HCT116 (cell line): ENCODE data around the gene BSX. TPM values are rescaled to one million over a fixed set of nuclear protein-coding genes. Genes with fewer than 3 reads are reported as not detected.

Experiments
- ATAC-seq: fragments of 200-7000 bp; cut with Tn5 transposase; 2 replicates; pipeline ENCODE4 v1.9.1; 2020; ENCODE audit warnings: mild to moderate bottlenecking, moderate library complexity
- BruUV-seq: library from RNA; stranded (reverse); fragments of 400-500 nt; replicated peaks from 2 replicates; lab custom pipeline; 2021; lab: Mats Ljungman, UMichigan
- CTCF ChIA-PET: fragments of 300-600 bp; sonication (Branson Sonifier 250); formaldehyde crosslinking; loops from one replicate; lab custom pipeline; 2021; ENCODE audit warnings: antibody characterized with exemption; lab: Charles Lee
- POLR2A ChIA-PET: fragments of 300-600, 350-600 bp; sonication (Branson Sonifier 250); formaldehyde crosslinking; loops from one replicate; lab custom pipeline; 2021; ENCODE audit warnings: antibody characterized with exemption; lab: Charles Lee
- RAD21 ChIA-PET, 2 experiments: fragments of 300-600 bp; sonication (Branson Sonifier 250); formaldehyde crosslinking; loops; one replicate each; lab custom pipeline; 2023; ENCODE audit warnings: low total read pairs in 2 of 2; ENCODE audit not compliant: uncharacterized antibody in 2 of 2, unreplicated experiment in 2 of 2, low non-redundant PET in 1 of 2; lab: Charles Lee
- DNase-seq: peaks from one replicate; pipeline ENCODE4 v3.0.0-alpha.2; 2010; ENCODE audit warnings: low read depth, low spot score
- H2AFZ ChIP-seq: fragments of 200-600 bp; shearing (Covaris generic), sonication (generic); 2 replicates; pipeline ENCODE4 v1.6.1; 2017; ENCODE audit warnings: low read depth, mixed run types, mixed read lengths, antibody characterized with exemption, low read length; ENCODE audit not compliant: poor library complexity, severe bottlenecking
- H3K27ac ChIP-seq: 2 replicates; pipeline ENCODE4 v1.5.1; 2012; ENCODE audit warnings: low read depth, low read length
- H3K27me3 ChIP-seq: fragments of 200-600 bp; sonication (generic); 2 replicates; pipeline ENCODE4 v1.6.1; 2016; ENCODE audit warnings: mixed run types, low read length, mixed read lengths; ENCODE audit not compliant: insufficient read depth
- H3K36me3 ChIP-seq, 2 experiments: fragments of 200-500 bp in 1 of 2; fragments of 200-600 bp in 1 of 2; sonication (Bioruptor generic) in 1 of 2; sonication (generic) in 1 of 2; 2 replicates each; pipeline versions ENCODE4 v1.5.1 to v1.6.1; 2014 to 2016; ENCODE audit warnings: low read length in 2 of 2, inconsistent platforms in 1 of 2, mixed read lengths in 1 of 2, mixed run types in 1 of 2; ENCODE audit not compliant: insufficient read depth in 2 of 2, control insufficient read depth in 1 of 2
- H3K4me1 ChIP-seq, 2 experiments: fragments of 200-600 bp in 1 of 2; sonication (generic) in 1 of 2; 2 replicates each; pipeline versions ENCODE4 v1.5.1 to v1.6.1; 2012 to 2017; ENCODE audit warnings: low read length in 2 of 2, inconsistent platforms in 1 of 2, mild to moderate bottlenecking in 1 of 2, mixed read lengths in 1 of 2, mixed run types in 1 of 2, moderate library complexity in 1 of 2; ENCODE audit not compliant: insufficient read depth in 2 of 2, control insufficient read depth in 1 of 2
- H3K4me2 ChIP-seq: fragments of 200-600 bp; sonication (generic); 2 replicates; pipeline ENCODE4 v1.6.1; 2017; ENCODE audit warnings: mixed run types, low read length, mixed read lengths
- H3K4me3 ChIP-seq, 2 experiments: fragments of 200-600 bp in 1 of 2; sonication (generic) in 1 of 2; replicated peaks in 1 of 2; 2 replicates each; pipeline ENCODE4 v1.5.1; 2011 to 2016; ENCODE audit warnings: low read length in 2 of 2, control low read depth in 1 of 2, low read depth in 1 of 2, mild to moderate bottlenecking in 1 of 2, mixed read lengths in 1 of 2, mixed run types in 1 of 2
- H3K79me2 ChIP-seq: fragments of 200-600 bp; sonication (generic); 2 replicates; pipeline ENCODE4 v1.6.1; 2017; ENCODE audit warnings: mild to moderate bottlenecking, mixed run types, low read length, moderate library complexity, mixed read lengths; ENCODE audit not compliant: insufficient read depth
- H3K9ac ChIP-seq: fragments of 200-600 bp; sonication (generic); 2 replicates; pipeline ENCODE4 v1.6.1; 2016; ENCODE audit warnings: low read length, mixed read lengths
- H3K9me2 ChIP-seq: fragments of 200-600 bp; sonication (generic), shearing (Covaris generic); 2 replicates; pipeline ENCODE4 v1.6.1; 2017; ENCODE audit warnings: mixed run types, mild to moderate bottlenecking, moderate library complexity; ENCODE audit not compliant: insufficient read depth
- H3K9me3 ChIP-seq, 2 experiments: fragments of 200-500 bp in 1 of 2; fragments of 200-600 bp in 1 of 2; sonication (Bioruptor generic) in 1 of 2; sonication (generic) in 1 of 2; 2 replicates each; pipeline ENCODE4 v1.6.1; 2014 to 2017; ENCODE audit warnings: low read length in 2 of 2, mixed read lengths in 2 of 2, inconsistent platforms in 1 of 2, low read depth in 1 of 2, mild to moderate bottlenecking in 1 of 2, mixed run types in 1 of 2, moderate library complexity in 1 of 2; ENCODE audit not compliant: control insufficient read depth in 1 of 2, insufficient read depth in 1 of 2
- H4K20me1 ChIP-seq: fragments of 200-600 bp; sonication (generic), shearing (Covaris generic); 2 replicates; pipeline ENCODE4 v1.6.1; 2017; ENCODE audit warnings: mixed run types, mild to moderate bottlenecking, moderate library complexity; ENCODE audit not compliant: insufficient read depth
- CBX3 ChIP-seq: IDR thresholded peaks from 2 replicates; pipeline ENCODE4 v1.6.1; 2012; ENCODE audit warnings: low read depth
- CEBPB ChIP-seq: IDR thresholded peaks from 2 replicates; pipeline ENCODE4 v1.6.1; 2012; ENCODE audit warnings: low read depth
- ELF1 ChIP-seq: IDR thresholded peaks from 2 replicates; pipeline ENCODE4 v1.6.1; 2012; ENCODE audit warnings: low read depth, borderline replicate concordance
- EZH2 ChIP-seq: fragments of 200-600 bp; sonication (generic); IDR thresholded peaks from 2 replicates; pipeline ENCODE4 v1.6.1; 2017; ENCODE audit warnings: antibody characterized with exemption, mixed run types
- EZH2phosphoT487 ChIP-seq: fragments of 200-600 bp; IDR thresholded peaks from 2 replicates; pipeline ENCODE4 v1.6.1; 2018; ENCODE audit warnings: antibody characterized with exemption, borderline replicate concordance
- FOSL1 ChIP-seq: IDR thresholded peaks from 2 replicates; pipeline ENCODE4 v1.6.1; 2012; ENCODE audit warnings: low read depth
- JUND ChIP-seq: IDR thresholded peaks from 2 replicates; pipeline ENCODE4 v1.6.1; 2012
- YY1 ChIP-seq: IDR thresholded peaks from 2 replicates; pipeline ENCODE4 v1.6.1; 2011; ENCODE audit warnings: low read length, low read depth, moderate library complexity, mild to moderate bottlenecking; ENCODE audit not compliant: insufficient replicate concordance; ENCODE audit errors: extremely low read depth
- ZFX ChIP-seq: fragments of 450-650 bp; IDR thresholded peaks from 2 replicates; pipeline ENCODE4 v1.6.1; 2017
- intact Hi-C: fragments of 100-400 bp; cut with micrococcal nuclease; formaldehyde crosslinking; loops from 2 replicates; pipeline ENCODE4 v1.10.0; 2022
- total RNA-seq: library from RNA; stranded (reverse); gene quantifications from one replicate; pipeline ENCODE4 v1.2.1, GENCODE V29; 2021; ENCODE audit not compliant: unreplicated experiment
- TF ChIP-seq, protein P1 (sequence below): IDR thresholded peaks from 2 replicates; pipeline ENCODE4 v1.6.1; 2012
- TF ChIP-seq, protein P2 (sequence below): IDR thresholded peaks from 2 replicates; pipeline ENCODE4 v1.6.1; 2011; ENCODE audit warnings: mild to moderate bottlenecking, low read length, moderate library complexity; ENCODE audit not compliant: insufficient replicate concordance; ENCODE audit errors: extremely low read depth
- TF ChIP-seq, protein P3 (sequence below): IDR thresholded peaks from 2 replicates; pipeline ENCODE4 v1.6.1; 2012; ENCODE audit warnings: low read depth

BSX gene
- total RNA-seq, 1 experiment from 2014 or later, result not detected

DNA sequence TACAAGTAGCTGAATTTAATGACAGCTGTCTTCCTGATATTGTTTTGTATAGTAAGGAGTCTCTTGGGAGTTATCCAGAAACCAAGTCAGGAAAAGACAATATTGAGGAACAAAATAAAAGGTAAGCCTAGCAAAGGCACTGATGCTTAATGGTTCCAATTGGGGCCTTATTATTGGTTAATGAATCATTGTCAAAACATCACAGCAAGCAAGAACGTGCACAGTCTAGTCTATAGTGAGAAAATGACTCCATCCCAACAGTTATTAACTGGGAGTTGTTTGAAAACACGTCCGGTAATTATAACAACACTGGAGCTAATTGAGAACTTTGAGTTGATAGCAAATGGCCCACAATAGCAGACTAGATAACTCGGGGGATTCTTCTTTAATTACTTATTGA is 17.7 kb downstream of the BSX start:
- TF ChIP-seq, protein P1, sequence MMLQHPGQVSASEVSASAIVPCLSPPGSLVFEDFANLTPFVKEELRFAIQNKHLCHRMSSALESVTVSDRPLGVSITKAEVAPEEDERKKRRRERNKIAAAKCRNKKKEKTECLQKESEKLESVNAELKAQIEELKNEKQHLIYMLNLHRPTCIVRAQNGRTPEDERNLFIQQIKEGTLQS, result no peak
- no peak for TF ChIP-seq FOSL1
- TF ChIP-seq CEBPB, result no peak
- no peak for TF ChIP-seq JUND
- TF ChIP-seq CBX3, result no peak
- TF ChIP-seq EZH2phosphoT487, result no peak
- TF ChIP-seq, protein P2, sequence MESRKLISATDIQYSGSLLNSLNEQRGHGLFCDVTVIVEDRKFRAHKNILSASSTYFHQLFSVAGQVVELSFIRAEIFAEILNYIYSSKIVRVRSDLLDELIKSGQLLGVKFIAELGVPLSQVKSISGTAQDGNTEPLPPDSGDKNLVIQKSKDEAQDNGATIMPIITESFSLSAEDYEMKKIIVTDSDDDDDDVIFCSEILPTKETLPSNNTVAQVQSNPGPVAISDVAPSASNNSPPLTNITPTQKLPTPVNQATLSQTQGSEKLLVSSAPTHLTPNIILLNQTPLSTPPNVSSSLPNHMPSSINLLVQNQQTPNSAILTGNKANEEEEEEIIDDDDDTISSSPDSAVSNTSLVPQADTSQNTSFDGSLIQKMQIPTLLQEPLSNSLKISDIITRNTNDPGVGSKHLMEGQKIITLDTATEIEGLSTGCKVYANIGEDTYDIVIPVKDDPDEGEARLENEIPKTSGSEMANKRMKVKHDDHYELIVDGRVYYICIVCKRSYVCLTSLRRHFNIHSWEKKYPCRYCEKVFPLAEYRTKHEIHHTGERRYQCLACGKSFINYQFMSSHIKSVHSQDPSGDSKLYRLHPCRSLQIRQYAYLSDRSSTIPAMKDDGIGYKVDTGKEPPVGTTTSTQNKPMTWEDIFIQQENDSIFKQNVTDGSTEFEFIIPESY, result no peak
- TF ChIP-seq ZFX, result no peak
- TF ChIP-seq EZH2, result no peak
- no peak for TF ChIP-seq YY1
- TF ChIP-seq ELF1, result no peak
- TF ChIP-seq, protein P3, sequence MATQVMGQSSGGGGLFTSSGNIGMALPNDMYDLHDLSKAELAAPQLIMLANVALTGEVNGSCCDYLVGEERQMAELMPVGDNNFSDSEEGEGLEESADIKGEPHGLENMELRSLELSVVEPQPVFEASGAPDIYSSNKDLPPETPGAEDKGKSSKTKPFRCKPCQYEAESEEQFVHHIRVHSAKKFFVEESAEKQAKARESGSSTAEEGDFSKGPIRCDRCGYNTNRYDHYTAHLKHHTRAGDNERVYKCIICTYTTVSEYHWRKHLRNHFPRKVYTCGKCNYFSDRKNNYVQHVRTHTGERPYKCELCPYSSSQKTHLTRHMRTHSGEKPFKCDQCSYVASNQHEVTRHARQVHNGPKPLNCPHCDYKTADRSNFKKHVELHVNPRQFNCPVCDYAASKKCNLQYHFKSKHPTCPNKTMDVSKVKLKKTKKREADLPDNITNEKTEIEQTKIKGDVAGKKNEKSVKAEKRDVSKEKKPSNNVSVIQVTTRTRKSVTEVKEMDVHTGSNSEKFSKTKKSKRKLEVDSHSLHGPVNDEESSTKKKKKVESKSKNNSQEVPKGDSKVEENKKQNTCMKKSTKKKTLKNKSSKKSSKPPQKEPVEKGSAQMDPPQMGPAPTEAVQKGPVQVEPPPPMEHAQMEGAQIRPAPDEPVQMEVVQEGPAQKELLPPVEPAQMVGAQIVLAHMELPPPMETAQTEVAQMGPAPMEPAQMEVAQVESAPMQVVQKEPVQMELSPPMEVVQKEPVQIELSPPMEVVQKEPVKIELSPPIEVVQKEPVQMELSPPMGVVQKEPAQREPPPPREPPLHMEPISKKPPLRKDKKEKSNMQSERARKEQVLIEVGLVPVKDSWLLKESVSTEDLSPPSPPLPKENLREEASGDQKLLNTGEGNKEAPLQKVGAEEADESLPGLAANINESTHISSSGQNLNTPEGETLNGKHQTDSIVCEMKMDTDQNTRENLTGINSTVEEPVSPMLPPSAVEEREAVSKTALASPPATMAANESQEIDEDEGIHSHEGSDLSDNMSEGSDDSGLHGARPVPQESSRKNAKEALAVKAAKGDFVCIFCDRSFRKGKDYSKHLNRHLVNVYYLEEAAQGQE, result no peak
- H3K36me3 ChIP-seq, result no peaks in the 10 kb centered on the region
- no peak overlapping the region for H3K27ac ChIP-seq
- H3K4me1 ChIP-seq, result no peaks in the 10 kb centered on the region
- H3K9ac ChIP-seq, result no peak overlapping the region
- no peaks in the 10 kb centered on the region for H4K20me1 ChIP-seq
- no TSS peak for BruUV-seq
- ChIA-PET CTCF (no interaction called here), RAD21 (no interaction called here), POLR2A (no interaction called here)
- no peaks in the 10 kb centered on the region for H3K79me2 ChIP-seq
- no peaks in the 10 kb centered on the region for H3K9me2 ChIP-seq
- H3K4me2 ChIP-seq, result no peak overlapping the region
- no peak overlapping the region for H3K4me3 ChIP-seq
- DNase-seq (no peak), ATAC-seq (no peak)
- H3K27me3 ChIP-seq, result peaks cover 50% of the 10 kb centered on the region
- no peak overlapping the region for H2AFZ ChIP-seq
- intact Hi-C loops, result no loop called here
- no peaks in the 10 kb centered on the region for H3K9me3 ChIP-seq
